ENCODE results near the gene PDGFD.

The PDGFD gene

DNA sequence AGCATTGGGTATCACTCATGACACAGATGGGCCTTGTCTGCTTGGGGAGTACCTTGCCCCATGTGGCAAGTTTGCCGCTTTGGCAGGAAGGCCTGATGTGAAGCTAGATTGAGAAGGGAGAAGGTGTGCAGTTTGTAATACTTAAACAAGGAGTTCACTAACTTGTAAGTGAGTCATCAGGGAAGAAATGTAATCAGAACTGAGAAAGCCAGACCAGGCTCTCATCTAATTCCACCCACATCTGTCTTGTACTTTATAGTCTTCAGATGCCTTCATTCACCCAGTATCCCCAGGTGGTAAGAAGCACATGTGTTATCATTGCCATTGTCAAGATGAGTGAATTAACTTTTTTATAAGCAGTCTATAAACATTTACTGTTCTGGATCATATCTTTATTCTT lies 243.5 kb downstream of the PDGFD start:
- no peak for DNase-seq (ENCODE audit: low read depth)

DNA sequence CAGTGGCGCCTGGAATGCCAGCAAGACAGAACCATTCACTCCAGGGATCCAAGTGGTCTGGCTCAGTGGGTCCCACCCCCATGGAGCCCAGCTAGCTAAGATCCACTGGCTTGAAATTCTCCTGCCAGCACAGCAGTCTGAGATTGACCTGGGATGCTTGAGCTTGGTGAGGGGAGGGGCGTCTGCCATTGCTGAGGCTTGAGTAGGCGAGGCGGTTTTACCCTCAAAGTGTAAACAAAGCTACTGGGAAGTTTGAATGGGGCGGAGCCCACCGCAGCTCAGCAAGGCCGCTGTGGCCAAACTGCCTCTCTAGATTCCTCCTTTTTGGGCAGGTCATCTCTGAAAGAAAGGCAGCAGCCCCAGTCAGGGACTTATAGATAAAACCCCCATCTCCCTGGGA lies 253.2 kb downstream of the PDGFD start:
- DNase-seq (ENCODE audit: low read depth), result no peak

DNA sequence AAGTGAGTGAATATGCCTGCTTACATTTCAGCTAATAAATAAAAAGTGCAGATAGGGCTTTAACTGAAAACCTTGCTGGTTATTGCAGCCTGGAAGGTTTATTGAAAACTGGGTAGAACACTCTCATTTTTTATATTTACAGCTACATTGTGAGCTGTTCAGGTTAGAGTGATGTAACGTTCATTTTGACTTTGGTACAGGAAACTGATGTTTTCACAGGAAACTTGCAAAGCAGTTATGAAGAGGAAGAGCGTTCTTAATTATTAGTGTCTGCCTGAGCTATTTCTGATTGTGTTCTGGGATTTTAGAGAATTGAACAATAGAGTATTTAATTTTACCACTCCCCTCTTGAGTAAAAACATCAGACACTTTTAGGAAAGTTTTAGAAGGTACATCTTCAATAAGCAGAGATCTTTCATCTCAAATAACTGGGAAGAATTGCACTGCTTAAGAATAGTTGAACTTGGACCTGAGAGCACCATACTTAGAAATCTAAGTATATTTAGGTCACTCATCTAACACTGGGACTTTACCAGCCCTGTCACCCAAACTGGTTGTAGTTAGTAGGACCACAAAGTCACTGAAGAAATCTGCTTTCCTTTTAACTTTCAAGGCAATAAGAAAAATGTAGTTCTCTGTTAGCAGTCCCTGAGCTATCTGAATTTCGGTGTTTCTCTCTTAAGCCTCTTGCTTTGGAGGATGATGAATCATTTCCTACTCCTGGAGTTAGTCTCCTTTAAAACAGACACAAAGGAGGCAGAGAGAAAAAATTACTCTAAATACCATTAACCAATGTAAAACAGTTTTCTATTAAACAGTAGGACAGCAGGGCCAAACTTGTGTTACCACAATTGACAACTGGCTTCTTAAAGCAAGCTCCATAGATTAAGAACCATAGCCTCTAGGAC lies 256.1 kb downstream of the PDGFD start:
- DNase-seq (ENCODE audit: low read depth), result no peak

DNA sequence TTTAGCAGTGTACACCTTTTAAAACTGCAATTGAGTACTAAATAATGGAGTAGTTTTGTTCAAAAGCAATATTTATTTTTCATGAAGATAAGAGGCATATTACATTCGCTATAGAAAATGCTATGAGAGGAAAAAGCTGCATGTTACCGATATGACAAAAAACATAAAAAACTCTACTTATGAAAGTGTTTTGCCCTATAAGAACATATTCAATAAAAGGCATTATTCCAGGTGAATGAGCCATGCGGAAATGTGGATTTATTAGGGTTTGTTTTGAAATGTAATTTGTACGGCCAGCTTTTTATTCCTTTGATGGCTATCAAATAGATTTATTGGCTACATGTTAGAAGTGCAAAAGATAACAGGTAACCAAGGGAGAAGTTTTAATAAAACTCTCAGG lies 256.8 kb downstream of the PDGFD start:
- DNase-seq (ENCODE audit: low read depth), result no peak

DNA sequence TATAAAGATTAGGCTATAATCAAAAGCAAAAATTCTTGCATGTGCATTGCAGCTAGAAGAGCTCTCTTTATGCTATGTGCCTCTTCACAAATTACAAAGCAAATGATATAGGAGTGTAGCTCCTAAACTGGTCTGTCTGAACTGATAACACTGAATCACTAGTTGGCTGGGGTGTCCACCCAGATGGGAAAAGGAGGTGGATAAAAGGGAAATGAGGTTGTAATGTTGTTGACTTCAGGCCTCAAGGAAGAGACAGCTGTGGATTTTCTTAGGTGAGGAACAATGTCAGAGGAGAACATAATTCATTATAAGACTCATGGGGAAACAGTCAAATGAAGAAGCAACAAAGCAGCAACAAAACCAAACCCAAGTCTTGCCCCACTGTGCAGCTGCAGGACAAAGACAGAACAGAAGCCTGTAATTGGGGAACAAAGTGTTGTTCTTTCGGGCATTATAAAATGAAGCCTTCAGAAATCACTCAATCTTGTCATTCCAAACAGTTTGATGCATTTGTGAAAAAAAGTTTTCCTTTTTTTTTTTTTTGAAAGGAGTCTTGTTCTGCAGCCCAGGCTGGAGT lies 257.6 kb downstream of the PDGFD start:
- no peak for DNase-seq (ENCODE audit: low read depth)

DNA sequence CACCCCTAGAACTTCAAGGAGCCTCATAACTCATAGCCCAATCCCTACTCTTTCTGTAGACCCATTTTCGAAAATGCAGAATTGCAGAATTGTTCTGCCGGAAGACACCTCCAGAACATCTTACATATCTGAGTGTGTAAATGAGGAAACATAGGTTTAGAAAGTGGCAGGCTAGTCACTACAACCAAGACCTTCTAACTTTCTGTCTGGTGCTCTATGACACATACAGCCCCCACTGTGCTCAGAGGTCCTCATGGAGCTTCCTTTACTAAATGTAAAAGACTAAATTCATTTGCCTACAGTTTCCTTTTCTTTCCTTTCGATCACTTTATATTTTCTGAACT lies 259.7 kb downstream of the PDGFD start:
- DNase-seq (ENCODE audit: low read depth), result no peak

DNA sequence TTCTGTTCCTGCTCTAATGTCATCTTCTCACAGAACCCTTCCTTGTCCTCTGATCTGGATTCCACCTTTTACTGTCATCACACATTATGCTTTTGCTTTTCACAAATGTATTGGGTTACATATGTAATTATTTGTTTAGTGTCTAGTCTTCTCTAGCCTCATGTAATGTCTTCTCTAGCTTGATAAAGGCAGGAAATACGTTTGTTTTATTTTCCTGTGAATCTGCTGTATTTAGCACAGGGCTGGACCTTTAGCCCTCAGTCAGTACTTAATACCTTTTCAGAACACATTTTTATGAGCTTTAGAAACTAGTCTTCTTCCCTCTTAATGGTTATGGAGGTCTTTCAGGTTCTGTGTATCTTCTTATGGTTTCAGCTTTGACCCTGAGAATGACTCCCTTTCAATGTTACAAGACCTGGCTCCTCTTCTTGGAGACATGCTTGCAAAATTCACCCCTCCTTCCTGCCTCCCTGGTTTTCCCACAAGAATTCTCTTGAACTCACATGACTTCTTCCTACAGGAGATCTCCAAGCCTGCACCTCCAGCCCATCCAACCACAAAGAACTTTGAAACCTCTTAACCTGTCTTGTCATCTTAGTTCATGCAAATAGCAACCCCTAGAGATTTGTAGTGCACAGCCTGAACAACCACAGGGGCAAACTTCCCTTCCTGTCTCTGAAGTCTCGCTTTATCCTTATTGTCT lies 260.2 kb downstream of the PDGFD start:
- no peak for DNase-seq (ENCODE audit: low read depth)

DNA sequence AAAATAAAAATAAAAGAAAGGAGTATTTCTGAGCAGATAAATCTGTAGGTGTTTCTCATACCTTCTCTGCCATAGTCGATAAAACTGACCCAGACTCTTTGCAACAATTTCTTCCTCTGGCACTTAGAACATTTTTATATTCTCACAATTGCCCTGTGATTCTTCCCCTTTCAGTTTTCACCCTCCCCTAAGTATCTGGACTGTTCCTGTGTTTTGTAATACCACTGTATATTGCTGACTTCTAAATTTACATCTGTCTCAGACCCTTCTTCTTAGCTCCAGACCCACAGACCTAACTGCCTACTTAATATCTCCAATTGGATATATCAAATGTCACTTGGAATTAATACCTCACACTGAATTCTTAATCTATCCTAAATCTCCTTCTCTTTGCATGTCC lies 261.0 kb downstream of the PDGFD start:
- no peak for DNase-seq (ENCODE audit: low read depth)

DNA sequence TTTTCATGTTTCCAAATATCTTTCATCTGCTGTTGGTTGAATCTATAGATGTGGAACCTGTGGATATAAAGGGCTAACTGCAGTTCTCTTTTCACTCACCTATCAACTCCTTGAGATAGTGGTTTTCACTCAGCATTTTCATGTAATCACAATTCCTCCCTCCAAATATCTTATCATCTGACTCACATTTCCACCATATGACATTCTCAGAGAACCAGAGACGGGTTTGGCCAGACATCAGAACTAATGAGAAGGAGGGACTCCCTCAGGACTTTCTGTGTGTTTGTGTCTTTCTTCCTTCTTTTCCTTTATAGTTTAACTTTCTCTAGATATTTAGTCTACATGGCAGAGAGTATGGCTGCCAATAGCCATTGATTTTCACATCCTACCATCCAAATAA lies 262.3 kb downstream of the PDGFD start:
- DNase-seq (ENCODE audit: low read depth), result no peak

DNA sequence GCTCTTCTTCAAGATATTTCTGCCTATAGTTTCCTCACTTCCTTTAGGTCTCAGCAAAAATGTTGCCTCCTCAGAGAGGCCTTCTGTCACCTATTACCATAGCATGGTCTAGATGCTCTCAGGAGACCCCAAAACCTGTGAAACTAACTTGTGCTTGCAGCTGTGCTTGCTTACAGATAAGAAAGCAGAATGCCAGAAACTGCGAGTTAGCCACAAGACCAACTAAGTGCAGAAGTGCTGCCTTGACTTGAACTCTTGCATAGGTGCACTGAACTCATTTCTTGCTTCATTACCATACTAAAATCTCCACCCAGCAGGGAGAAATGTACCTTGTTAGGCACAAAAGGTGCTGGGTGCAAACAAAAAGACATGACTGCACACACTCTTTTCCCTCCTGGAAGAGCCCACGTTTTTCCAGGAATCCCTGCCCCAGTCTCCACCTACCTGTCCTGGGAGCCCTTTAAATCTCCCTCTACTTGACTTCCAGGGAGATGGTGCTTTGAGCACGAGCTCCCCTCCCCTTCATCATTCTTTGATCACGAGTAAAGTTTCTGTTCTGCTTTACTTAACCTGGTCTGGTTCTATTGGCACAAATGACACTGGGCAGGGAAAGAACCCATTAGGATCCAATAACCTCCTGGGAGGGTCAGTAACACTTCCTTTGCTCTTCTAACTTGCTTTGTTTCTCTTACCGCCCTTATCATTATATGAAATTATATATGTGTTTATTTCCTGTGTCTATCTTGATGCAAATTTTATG lies 265.2 kb downstream of the PDGFD start:
- no peak for DNase-seq (ENCODE audit: low read depth)

DNA sequence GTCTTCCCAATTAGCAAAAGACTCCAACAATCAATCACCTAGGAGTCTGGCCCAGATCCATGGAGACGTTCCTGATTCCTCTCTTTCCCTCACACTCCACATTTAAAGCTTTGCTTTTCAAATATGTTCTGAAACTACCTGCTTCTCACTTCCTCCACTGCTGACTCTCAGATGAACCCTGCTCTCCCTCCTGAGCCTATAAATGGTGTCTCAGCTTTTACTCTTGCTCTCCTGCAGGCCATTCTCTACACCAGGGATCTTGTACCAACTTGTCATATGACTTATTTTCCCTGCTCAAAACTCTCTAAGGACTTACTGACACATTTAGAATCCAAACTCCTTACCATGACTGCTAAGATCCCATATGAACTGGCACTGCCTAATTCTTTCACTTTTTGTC lies 265.9 kb downstream of the PDGFD start:
- no peak for DNase-seq (ENCODE audit: low read depth)

DNA sequence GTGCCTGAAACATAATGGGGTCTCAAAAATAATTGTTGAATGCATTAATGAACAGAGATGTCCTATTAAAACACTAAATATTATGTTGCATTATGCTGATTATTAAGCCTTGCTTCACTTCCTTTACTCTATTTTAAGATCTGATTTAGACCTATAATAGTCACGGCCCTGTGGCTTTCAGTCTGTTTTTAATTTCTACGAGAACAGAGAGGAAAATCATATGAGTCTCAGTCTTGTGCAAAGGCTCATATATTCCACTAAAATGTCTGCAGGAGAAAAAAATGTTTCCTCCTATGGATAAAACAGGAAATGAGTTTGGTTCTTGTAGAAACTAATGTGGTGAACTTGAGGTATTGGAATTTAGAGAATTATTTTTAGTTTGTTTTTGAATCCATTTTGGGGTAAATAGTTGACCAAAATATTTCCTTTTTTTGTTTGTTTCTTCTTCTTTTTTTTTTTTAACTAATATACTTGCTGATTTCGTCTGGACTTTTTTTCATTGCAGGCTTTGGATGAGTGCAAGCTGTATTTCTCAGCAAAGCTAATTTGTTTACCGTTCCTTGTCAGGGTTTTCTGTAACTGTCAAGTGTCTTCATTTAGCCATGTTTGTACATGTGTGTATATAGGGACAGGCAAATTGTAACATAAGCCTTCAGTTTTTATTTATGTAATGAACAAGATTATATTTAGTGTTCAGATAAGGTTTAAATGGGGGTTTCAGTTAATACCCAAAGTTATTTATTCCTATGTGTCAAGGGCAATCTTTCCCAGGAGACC lies 266.6 kb downstream of the PDGFD start:
- DNase-seq (ENCODE audit: low read depth), result no peak

DNA sequence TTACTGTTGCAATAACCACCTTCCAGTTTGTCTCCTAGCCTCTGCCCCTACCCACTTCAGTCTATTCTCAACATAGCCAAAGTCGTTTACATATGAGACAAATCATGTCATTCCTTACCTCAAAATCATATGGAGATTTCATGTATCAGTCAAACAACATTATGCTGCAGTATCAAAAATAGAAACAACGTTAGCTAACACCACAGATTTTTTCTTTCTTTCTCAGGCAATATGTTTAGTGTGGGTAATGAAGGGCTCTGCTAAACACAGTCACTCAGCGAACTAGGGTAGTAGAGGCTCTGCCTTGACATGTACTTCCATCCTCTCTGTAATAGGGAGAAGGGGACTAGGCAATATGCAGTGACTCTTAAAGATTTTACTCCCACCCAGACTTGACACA lies 268.8 kb downstream of the PDGFD start:
- DNase-seq (ENCODE audit: low read depth), result no peak

DNA sequence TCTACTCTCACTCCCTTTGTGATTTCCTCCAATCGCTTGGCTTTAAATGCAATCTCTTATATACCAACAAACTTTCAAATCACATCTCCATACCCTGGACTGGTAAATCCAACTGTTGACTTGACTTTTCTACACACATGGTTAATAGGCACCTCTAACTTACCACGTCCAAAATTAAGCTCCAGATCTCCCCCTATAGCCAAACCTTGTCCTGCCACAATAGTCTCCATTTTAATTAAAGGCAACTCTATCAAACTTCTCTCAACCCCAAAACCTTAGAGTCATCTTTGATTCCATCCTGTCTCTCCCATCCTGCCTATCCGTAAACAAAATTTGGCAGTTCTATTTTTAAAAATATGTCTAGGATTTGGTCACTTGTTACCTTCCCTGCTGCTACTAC lies 269.3 kb downstream of the PDGFD start:
- no peak for DNase-seq (ENCODE audit: low read depth)

DNA sequence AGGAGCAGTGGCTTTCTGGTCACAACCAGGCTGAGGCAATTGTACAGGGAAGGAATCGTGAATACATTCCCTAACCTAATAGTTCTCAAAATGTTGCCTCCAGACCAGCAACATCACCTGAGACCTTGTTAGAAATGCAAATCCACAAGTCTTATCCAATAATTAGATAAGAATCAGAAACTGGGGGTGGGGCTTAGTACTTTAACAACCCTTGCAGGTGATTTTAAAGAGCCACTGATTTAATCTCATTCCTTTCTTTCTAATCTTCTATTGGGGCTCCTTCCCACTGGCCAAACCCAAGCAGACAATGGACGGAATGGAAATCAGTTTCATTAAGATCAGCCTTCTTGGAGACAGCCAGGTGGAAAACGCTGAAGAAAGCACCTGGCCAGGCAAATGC lies 269.9 kb downstream of the PDGFD start:
- DNase-seq (ENCODE audit: low read depth), result no peak

DNA sequence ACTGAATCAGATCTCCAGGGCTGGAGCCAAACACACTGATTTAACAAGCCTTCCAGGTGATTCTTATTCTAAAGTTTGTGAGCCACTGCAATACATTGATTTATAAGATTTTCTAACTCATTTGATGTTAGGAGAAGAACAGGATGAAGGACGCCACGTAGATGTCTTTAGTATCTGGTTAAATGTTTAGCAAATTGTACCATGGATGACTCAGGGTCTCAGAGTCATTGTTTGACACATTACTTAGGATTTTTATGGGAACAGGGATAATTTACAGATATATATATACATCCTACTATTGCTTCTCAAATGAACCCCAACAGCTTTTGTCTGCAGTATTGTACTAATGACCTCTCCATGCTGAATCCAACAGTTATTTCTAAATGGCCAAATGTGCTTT lies 270.6 kb downstream of the PDGFD start:
- no peak for DNase-seq (ENCODE audit: low read depth)

DNA sequence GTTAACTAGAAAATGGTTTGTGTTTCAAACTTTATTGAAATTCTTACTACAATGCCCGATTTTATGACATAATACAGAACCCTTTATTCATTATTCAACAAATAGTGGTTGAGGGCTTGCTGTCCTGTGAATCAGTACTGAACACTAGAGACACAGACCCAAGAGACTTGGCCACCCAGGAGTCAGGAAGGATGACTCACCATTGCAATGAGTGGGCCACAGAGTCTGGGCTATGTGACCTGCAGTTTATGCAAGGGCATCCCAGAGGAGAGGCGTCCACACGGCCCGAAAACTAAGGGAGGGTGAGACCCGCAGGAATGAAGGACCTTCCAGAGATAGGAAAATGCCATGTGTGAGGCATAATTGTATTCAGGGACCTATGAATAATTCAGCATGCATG lies 271.3 kb downstream of the PDGFD start:
- DNase-seq (ENCODE audit: low read depth), result no peak

DNA sequence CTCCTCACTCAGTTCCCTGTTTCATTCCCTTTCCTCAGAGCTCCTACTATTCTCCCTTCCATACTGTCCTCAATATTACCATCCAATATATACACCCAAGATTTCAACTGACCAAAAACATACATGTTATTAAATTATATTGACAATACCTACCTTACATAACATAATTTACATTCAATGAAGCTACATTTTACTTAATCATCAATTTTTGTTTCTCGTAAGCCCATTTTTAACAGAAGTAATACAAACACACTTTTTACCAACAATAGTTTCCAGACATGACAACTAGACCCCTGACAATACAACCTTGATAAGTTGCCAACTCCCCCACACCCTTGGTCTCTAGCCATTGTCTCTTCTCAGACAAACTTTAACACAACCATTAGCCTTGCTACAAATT lies 273.3 kb downstream of the PDGFD start:
- DNase-seq (ENCODE audit: low read depth), result no peak

DNA sequence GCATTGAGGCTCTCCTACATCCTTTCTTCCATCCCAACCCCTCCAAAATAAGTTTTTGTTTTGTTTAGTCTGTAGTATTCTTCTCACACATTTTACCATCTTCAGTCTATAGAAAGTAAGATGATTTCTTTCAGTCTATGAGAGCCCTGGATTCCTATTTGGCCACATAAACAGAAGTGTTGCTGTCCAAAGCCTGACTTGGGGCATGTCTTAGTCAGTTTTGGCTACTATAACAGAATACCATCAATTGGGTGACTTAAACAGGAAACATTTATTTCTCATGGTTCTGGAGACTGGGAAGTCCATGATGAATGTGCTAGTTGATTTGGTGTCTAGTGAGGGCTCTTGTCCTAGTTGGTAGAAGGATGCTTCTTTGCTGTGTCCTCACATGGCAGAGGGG lies 274.3 kb downstream of the PDGFD start:
- no peak for DNase-seq (ENCODE audit: low read depth)

DNA sequence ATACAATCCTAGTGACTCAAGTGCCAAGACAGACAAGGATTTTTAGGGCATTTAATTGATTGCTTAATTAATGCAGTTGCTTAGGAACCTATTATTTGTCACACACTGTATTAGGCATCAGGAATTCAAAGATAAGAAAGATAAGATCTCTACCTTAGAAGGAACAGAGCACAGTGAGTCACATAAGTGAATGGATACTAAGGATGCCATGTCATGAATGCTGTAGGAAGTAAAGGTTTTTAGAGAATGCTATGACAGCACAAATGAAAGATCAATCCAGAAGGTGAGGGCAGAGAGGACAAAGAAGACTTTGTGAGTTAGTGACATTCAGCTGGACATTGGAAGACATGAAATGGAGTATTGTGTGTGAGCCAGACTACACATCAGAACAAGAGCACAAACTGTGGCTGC lies 275.4 kb downstream of the PDGFD start:
- no peak for DNase-seq (ENCODE audit: low read depth)

DNA sequence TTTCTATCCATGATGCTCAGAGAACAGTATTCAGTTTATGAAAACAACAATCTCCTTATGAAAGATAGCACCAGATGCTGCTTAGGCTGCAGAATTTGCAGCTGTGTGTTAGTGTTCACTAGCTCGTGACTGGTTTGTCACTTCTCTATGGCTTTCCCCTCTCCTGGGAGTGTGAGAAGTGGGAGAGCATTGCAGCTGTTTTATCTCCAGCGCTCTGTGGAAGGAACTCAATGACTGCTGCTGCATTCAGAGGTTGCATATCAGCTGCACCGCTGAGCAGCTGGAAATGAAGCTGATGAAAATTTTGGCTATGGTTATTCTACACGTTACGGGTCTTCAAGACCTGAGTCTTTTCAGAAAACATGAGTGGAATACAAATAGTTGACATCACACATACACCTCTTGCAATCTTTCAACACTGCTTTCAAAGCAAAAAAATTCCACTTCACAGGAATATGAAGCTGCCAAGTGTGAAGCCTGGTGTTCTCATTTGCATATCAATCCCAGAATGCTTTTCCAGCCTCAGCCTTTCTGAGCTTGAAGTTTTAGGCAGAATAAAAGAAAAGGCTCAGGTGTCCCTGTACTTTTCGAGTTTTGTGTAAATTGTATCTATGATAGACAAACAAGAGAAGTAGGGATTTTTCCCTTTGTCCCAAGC lies 276.8 kb downstream of the PDGFD start:
- DNase-seq (ENCODE audit: low read depth), result no peak

All from activated T-cell treated with anti-CD3 and anti-CD28 coated beads for 1 hour (primary cell).